NCI-H526 (cell line): ENCODE measurements around the gene GLT8D1.
"Not testable (repeated sequence)": the region's sequence is repeated elsewhere in the genome, so short reads cannot be mapped to it uniquely, and the experiment has no call there.

Experiments used
- DNase-seq, 2 experiments: peaks; one replicate each; lab custom pipeline; 2025; lab: John Stamatoyannopoulos, UW

GLT8D1 gene

GRCh38 chr3:52679811-52680210 is 25.8 kb downstream of the GLT8D1 start:
- no peak for DNase-seq

- no peak for DNase-seq
These were observed 26.4 kb downstream of the GLT8D1 start for GRCh38 chr3:52679199-52679538.

GRCh38 chr3:52678265-52679198 is 27.1 kb downstream of the GLT8D1 start:
- DNase-seq = no peak

- DNase-seq = not testable (repeated sequence)
These were observed 29.4 kb downstream of the GLT8D1 start for GRCh38 chr3:52676201-52676600.

GRCh38 chr3:52671676-52672075 is 33.9 kb downstream of the GLT8D1 start:
- no peak for DNase-seq

- DNase-seq = no peak
These were observed 34.7 kb downstream of the GLT8D1 start for GRCh38 chr3:52670621-52671521.

GRCh38 chr3:52663098-52663497 is 42.5 kb downstream of the GLT8D1 start:
- DNase-seq = no peak

GRCh38 chr3:52660046-52660445 is 45.5 kb downstream of the GLT8D1 start:
- no peak for DNase-seq

- no peak for DNase-seq
These were observed 49.7 kb downstream of the GLT8D1 start for GRCh38 chr3:52655895-52656294.

- no peak for DNase-seq
These were observed 54.0 kb downstream of the GLT8D1 start for GRCh38 chr3:52651592-52651991.

GRCh38 chr3:52650439-52650838 is 55.2 kb downstream of the GLT8D1 start:
- DNase-seq = no peak

GRCh38 chr3:52649461-52650210 is 56.0 kb downstream of the GLT8D1 start:
- no peak for DNase-seq

GRCh38 chr3:52645549-52645948 is 60.0 kb downstream of the GLT8D1 start:
- no peak for DNase-seq
